SK-N-MC (cell line): Measurements from ENCODE around the gene CACNA1C.

Experiments used
- DNase-seq: peaks from one replicate; pipeline ENCODE4 v3.0.0-alpha.2; 2011; ENCODE audit warnings: low read depth, low spot score
- H3K27ac ChIP-seq: fragments of 200-600 bp; sonication (generic); 2 replicates; pipeline ENCODE4 v1.5.1; 2016; ENCODE audit warnings: mixed run types
- H3K36me3 ChIP-seq: fragments of 200-600 bp; sonication (generic); 2 replicates; pipeline ENCODE4 v1.6.1; 2017; ENCODE audit warnings: antibody characterized with exemption, low read length, mixed read lengths; ENCODE audit not compliant: insufficient read depth
- H3K4me3 ChIP-seq: fragments of 200-600 bp; sonication (generic); 2 replicates; pipeline ENCODE4 v1.5.1; 2016
- H3K9ac ChIP-seq: fragments of 200-600 bp; sonication (generic); 2 replicates; pipeline ENCODE4 v1.8.0; 2017; ENCODE audit warnings: mixed run types, mixed read lengths; ENCODE audit not compliant: insufficient read length
- H3K9me3 ChIP-seq: fragments of 200-600 bp; sonication (generic); 2 replicates; pipeline ENCODE4 v1.6.1; 2017; ENCODE audit warnings: low read depth, mild to moderate bottlenecking, antibody characterized with exemption, low read length, moderate library complexity, mixed read lengths
- EZH2 ChIP-seq: fragments of 200-600 bp; sonication (generic); IDR thresholded peaks from one replicate; pipeline ENCODE4 v1.6.1; 2017; ENCODE audit warnings: antibody characterized with exemption
- FOXP2 ChIP-seq: optimal IDR thresholded peaks from 2 replicates; pipeline ENCODE3; 2011; ENCODE audit warnings: mild to moderate bottlenecking, moderate library complexity; ENCODE audit not compliant: insufficient read depth; ENCODE audit errors: extremely low read length, control extremely low read depth
- POLR2AphosphoS5 ChIP-seq: IDR thresholded peaks from 2 replicates; pipeline ENCODE4 v1.6.1; 2012; ENCODE audit warnings: mild to moderate bottlenecking, low read depth, low read length, borderline replicate concordance

CACNA1C gene

DNA sequence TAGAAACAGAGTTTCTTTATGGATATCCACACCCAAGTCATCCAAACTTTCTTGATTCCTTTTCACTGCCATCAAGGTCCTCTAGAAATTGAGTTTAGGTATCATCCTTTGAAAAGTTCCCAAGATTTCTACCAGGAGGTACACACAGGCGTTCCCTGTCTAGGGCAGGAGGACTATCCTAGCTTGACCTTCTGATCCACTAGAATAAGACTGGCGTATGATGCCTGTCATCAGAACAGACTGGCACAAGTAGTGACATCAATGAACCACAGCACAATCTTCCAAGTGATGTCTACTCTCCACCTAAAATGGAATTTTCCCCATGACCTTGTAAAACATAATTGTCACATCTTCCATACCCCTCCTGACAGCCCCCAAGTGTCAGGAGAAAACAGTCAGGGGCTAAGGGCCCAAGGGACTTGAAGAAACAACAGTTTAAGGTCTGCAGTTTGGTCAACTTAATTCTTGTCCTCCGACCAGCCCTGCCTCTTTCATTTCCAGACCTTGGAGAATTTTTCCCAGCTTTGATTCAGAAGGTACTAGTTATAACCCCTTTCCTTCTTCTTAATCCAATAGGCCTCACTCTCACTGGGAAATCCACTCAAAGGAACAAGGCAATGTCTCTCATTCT is 641.3 kb downstream of the CACNA1C start:
- H3K9me3 ChIP-seq = no peaks in the 10 kb centered on the region
- no peak overlapping the region for H3K4me3 ChIP-seq
- DNase-seq = no peak
- no peak overlapping the region for H3K9ac ChIP-seq
- no peak for TF ChIP-seq EZH2
- TF ChIP-seq POLR2AphosphoS5 = no peak
- no peak for TF ChIP-seq FOXP2
- no peaks in the 10 kb centered on the region for H3K36me3 ChIP-seq
- H3K27ac ChIP-seq = no peak overlapping the region

DNA sequence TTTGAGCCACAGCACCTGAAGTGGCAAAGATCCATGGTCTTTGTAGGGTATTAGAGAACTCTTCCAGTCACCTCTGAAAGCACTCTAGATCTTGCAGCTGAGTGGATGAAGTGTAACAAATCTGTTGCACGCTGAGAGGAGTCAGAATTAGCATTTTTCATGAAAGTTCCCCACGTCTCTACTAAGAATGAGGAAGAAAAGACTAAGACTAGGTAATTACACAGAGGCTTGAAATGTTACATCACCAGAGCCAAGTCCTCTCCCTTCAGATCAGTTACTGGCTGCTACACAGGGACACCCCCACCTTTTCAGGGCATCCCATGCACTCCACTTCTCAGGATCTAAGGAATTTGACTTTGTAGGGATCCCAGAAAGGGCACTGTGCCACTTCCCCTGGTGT is 643.3 kb downstream of the CACNA1C start:
- TF ChIP-seq EZH2 (no peak), POLR2AphosphoS5 (no peak), FOXP2 (no peak)
- no peaks in the 10 kb centered on the region for H3K9me3 ChIP-seq
- no peak overlapping the region for H3K4me3 ChIP-seq
- no peaks in the 10 kb centered on the region for H3K36me3 ChIP-seq
- DNase-seq = no peak
- no peak overlapping the region for H3K27ac ChIP-seq
- no peak overlapping the region for H3K9ac ChIP-seq

DNA sequence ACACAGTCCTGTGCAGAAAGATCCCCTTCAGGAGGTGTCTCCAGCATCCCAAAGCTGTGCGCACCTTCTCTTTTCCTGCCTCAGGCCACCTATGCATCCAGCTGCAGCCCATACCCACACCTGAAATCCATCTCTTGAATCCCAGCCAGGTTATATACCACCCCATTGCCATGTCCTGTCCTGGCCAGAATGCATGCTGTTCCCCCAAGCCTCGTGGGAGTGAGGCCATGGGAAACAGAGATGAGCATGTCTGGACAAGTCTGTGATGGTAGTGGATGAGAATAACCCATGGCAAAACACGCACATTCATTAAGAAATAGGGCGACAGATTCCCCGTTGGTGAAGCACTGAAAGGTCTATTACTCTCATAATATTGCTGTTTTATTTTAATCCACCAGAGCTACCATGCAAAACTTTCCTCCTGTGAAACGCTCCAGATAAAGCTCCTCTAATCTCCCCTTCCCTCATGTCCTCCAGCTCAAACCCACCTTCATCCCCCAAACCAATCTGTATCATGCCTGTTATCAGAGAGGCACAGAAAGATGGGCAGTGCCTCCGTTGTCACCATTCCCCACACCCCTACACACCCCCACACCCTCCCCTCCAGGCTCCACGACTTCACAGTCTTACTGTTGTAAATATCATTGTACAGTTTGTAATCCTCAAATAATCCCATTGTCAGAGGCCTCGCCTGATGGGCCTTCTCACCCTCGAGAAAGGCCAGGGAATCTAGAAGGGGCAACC is 644.4 kb downstream of the CACNA1C start:
- Histone ChIP-seq H3K27ac (no peak overlapping the region), H3K36me3 (no peaks in the 10 kb centered on the region), H3K9me3 (no peaks in the 10 kb centered on the region), H3K9ac (no peak overlapping the region), H3K4me3 (no peak overlapping the region)
- no peak for DNase-seq
- TF ChIP-seq FOXP2 = no peak
- no peak for TF ChIP-seq EZH2
- TF ChIP-seq POLR2AphosphoS5 = no peak

DNA sequence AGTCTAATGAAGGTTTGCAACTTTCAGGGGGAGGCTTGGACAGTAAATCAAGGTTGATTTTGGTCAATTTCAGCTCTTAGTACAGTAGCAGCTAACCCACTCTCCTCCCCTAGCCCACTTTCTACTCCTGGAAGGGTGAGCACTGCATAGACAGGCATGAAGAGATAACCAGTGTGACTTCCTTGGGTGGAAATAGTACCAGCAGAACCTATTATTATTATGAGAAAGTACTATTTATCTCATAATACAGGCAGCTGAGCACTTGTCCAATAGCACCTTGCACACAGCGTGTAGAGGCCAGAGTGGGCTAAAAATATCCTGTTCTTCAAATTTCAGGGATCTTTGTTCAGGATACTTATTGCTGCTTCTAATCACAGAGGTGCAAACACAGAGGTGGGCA is 645.8 kb downstream of the CACNA1C start:
- TF ChIP-seq POLR2AphosphoS5 (no peak), FOXP2 (no peak), EZH2 (no peak)
- H3K9me3 ChIP-seq = no peaks in the 10 kb centered on the region
- no peak overlapping the region for H3K9ac ChIP-seq
- H3K36me3 ChIP-seq = no peaks in the 10 kb centered on the region
- H3K4me3 ChIP-seq = no peak overlapping the region
- no peak for DNase-seq
- H3K27ac ChIP-seq = no peak overlapping the region

DNA sequence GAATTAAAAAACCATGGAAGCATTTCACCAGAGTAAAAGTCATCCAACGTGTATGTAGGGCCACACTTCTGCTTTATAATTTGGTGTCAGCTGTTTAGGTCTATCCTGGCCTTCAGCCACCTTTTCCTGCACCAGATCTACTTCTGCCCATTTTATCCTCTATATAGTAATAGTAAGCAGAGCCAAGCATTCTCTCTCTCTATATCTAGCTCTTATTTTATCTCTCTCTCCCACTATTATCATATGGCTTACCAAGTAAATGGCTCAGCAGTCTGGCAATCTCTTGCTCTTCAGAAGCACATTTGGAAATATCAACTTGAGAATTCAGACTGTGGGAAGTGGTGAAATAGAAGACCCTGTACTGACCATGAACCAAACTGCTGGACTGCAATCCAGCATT is 657.9 kb downstream of the CACNA1C start:
- no peak for TF ChIP-seq POLR2AphosphoS5
- no peak for TF ChIP-seq EZH2
- DNase-seq = no peak

DNA sequence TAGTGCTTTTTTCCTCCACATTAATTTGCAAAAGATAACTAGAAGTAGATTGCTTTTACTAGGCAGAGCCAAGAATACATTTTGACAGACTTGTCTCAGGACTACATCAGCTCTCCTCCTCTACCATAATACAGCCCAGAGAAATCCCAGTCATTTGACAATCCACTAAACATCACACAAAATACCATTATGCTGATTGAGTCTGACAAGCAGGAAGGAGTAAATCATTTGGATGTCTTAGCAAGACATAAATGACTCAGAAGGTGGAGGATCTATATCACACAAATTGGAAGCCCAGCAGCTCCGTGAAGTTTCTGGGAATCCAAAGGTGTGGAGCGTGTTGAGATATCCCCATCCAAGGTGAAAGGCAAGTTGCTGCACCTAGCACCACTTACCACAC is 666.6 kb downstream of the CACNA1C start:
- Histone ChIP-seq H3K9ac (no peak overlapping the region), H3K9me3 (no peaks in the 10 kb centered on the region), H3K4me3 (no peak overlapping the region), H3K36me3 (no peaks in the 10 kb centered on the region), H3K27ac (no peak overlapping the region)
- DNase-seq = no peak
- no peak for TF ChIP-seq POLR2AphosphoS5
- no peak for TF ChIP-seq FOXP2
- no peak for TF ChIP-seq EZH2

More for the DNA sequence above, 657.9 kb downstream of the CACNA1C start:
- no peak overlapping the region for H3K4me3 ChIP-seq
- H3K36me3 ChIP-seq = no peaks in the 10 kb centered on the region
- peaks cover 4% of the 10 kb centered on the region; the same call in 1 of the 2 replicates for H3K9me3 ChIP-seq
- no peak overlapping the region for H3K9ac ChIP-seq
- H3K27ac ChIP-seq = no peak overlapping the region

DNA sequence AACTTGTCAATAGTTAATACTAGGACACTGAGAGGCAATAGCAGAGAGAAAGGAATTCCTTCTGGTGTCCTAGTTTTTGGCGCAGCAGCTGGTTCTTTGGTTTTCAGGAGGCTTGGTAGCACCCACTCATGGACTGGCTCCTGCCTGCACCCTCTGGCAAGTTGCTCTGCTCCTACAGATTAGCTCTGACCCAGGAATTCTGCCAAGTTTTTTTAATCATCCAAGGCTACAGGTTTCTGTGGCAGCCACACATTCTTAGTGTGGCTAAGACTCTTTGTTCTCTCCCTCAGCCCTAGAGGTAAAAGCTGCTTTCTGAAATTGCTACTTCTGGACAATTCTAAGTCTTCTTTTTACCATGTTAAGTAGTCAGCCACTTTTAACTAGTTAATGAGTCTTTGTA is 670.0 kb downstream of the CACNA1C start:
- Histone ChIP-seq H3K36me3 (no peaks in the 10 kb centered on the region), H3K9me3 (no peaks in the 10 kb centered on the region), H3K27ac (no peak overlapping the region), H3K9ac (no peak overlapping the region), H3K4me3 (no peak overlapping the region)
- DNase-seq = no peak
- TF ChIP-seq POLR2AphosphoS5 (no peak), EZH2 (no peak), FOXP2 (no peak)

DNA sequence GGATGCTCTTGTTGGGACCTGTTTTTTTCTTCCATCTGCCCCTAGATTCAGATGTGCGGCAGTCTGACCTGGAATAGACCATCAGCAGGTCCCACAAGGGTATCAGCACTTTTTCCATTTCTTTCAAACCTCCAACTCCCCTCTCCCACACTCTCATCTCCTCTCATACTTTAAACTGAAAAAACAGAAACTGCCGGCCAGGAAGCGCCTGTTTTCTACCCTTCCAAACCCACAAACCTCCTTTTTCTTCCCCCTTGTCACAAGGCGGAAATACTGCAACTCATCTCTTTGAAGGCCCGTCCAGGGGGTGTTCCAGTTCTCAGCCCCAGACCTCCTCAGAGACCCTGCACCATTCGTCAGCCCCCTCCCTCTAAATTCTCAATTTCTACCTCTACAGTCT is 679.5 kb downstream of the CACNA1C start:
- H3K36me3 ChIP-seq = no peaks in the 10 kb centered on the region
- DNase-seq = no peak
- no peaks in the 10 kb centered on the region for H3K9me3 ChIP-seq
- H3K27ac ChIP-seq = no peak overlapping the region
- H3K9ac ChIP-seq = no peak overlapping the region
- no peak for TF ChIP-seq EZH2
- no peak for TF ChIP-seq FOXP2
- no peak for TF ChIP-seq POLR2AphosphoS5
- no peak overlapping the region for H3K4me3 ChIP-seq
